GM10248 (cell line): ENCODE results near the gene SYNPR.

ENCODE experiments used
- CTCF ChIA-PET: fragments of 300-600 bp; sonication (Branson Sonifier 250); formaldehyde crosslinking; extraction: SDS; loops from one replicate; lab custom pipeline; 2021; ENCODE audit warnings: antibody characterized with exemption; lab: Yijun Ruan, JAX
- POLR2A ChIA-PET: fragments of 350-650 bp; sonication (Branson Sonifier 250); formaldehyde crosslinking; extraction: SDS; loops from one replicate; lab custom pipeline; 2020; ENCODE audit warnings: antibody characterized with exemption; lab: Yijun Ruan, JAX
- DNase-seq: peaks from one replicate; pipeline ENCODE4 v3.0.0; 2012; ENCODE audit errors: extremely low spot score
- CTCF ChIP-seq: IDR thresholded peaks from 2 replicates; pipeline ENCODE4 v1.5.1; 2012; ENCODE audit warnings: mild to moderate bottlenecking, low read depth; ENCODE audit errors: extremely low read depth, missing control alignments, control extremely low read depth

Gene SYNPR

DNA sequence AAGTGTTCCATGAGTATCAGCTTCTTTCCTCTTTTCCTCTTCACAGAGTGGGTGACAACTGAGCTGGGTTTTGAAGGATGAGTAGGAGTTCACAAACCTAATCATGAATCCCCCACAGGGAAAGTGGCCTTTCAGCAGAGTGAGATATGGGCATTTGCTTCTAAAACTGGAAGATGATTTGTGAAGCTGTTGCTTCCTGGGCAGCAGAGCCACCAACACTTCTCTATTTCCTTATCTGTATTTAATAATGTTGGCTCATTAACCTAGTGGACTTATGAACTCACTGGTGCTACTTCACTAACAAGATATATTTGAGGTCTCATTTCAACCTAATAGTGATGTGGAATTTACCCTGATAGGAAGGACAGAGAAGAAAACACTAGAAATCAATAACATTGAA lies 152.8 kb downstream of the SYNPR start:
- ChIA-PET CTCF (interaction anchor here (0.9 to 1.3 kb wide), 3 partner anchors 9 to 62 kb away, joined by 3 to 4 read pairs (median 4); no protein-coding TSS in a partner anchor), POLR2A (no interaction called here)
- TF ChIP-seq CTCF, result no peak
- no peak for DNase-seq

- DNase-seq, result no peak
- TF ChIP-seq CTCF, result no peak
- ChIA-PET CTCF (interaction anchor here (2.3 kb wide), 1 partner anchor 10 kb away, joined by 9 read pairs; no protein-coding TSS in a partner anchor), POLR2A (no interaction called here)
These were observed 159.8 kb downstream of the SYNPR start for GRCh38 chr3:63437858-63438257.

- TF ChIP-seq CTCF, result no peak
- POLR2A ChIA-PET, result no interaction called here
- no peak for DNase-seq
- CTCF ChIA-PET, result interaction anchor here (1.4 kb wide), 1 partner anchor 12 kb away, joined by 3 read pairs; no protein-coding TSS in a partner anchor
These were observed 160.8 kb downstream of the SYNPR start for GRCh38 chr3:63438826-63439371.

DNA sequence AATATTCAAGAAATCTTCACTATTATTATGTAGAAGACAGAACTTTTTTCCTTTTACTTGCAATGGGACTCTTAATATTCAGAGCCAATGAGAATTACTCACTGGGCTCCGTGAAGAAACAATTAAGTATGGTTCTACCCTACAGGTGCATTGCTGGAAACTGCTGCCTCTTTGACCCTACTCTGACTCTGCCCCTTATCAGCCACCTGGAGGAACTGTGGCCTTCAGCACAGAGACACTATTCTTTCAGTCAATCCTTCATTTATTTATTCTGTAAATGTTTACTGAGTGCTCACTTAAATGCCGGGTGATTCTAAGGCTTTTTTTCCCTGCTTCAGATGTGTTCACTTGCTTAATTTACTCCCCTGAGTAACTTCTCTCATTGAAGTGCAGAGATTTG lies 163.2 kb downstream of the SYNPR start:
- DNase-seq, result no peak
- CTCF ChIA-PET, result interaction anchor here (0.8 to 1.4 kb wide), 2 partner anchors 8 to 14 kb away, joined by 3 read pairs; no protein-coding TSS in a partner anchor

GRCh38 chr3:63442918-63443317 lies 164.8 kb downstream of the SYNPR start:
- no peak for DNase-seq
- no peak for TF ChIP-seq CTCF
- CTCF ChIA-PET, result no interaction called here
- POLR2A ChIA-PET, result no interaction called here

More for the DNA sequence above, 163.2 kb downstream of the SYNPR start:
- TF ChIP-seq CTCF, result no peak
- POLR2A ChIA-PET, result no interaction called here

DNA sequence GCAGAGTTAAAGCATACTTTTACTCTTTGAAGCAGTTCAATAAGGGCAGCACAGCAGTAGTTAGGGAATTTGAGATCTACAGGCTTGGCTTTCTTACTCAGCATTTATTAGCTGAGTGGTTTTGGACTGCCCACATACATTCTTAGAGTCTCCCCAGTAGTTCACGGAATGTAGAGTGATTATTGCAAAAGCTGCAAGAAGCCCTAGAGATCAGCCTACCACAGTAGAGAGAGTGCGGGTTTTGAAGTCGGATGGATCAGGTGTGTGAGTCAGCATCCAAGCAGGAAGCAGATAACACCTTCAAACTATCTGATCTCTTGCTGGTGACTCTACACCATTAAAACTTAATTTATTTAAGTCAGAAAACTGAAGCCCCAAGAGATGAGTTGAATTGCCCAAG lies 171.9 kb downstream of the SYNPR start:
- DNase-seq, result no peak
- POLR2A ChIA-PET, result no interaction called here
- CTCF ChIA-PET, result interaction anchor here (1.4 kb wide), 1 partner anchor 26 kb away, joined by 3 read pairs; no protein-coding TSS in a partner anchor
- no peak for TF ChIP-seq CTCF
